ENCODE data around the gene TBX6.

DNA sequence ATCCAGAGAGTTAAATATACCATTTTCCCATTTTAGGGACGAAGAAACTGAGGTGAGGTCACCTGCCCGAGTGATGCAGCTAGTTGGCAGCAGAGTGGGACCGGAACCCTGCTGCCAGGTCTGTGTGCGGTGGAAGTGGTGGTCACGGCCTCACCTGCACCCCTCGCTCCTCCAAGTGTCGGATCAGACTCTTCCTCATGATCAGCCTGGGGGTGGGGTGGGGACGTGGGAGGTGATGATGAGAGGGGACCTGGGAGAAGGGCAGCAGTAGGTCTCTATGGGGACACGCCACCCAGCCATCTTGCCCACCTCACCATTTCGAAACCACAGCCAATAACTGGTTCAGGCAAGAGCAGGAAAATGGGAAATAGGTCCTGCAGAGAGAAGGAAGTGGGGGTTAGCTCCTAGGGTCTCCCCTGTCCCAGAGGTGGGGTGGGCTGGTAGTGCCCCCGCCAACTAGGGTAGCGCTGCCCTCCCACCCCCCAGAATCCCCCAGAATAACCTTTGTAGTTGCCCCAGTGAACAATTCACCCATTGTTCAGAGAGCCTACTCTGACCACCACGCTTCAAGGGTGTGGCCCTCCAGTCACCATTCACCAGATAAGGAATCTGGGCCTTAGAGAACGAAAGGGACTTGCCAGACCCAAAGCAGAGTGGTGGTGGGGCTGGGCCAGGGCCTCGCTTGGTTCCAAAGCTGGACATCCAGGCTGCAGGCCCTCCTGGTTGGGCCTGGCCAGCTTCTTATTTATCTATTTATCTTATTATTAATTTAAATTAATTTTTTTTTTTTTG is 16.5 kb upstream of the TBX6 start:
- TF ChIP-seq BRCA1 (IDR thresholded peaks at IDR 0.05; ENCODE audit: low read depth, low read length) = no peak
- TF ChIP-seq CTCF (IDR thresholded peaks at IDR 0.05 in 2 of 3, conservative IDR thresholded peaks at IDR 0.05 in 1 of 3; ENCODE audit: control insufficient read depth in 2 of 3, extremely low read depth in 1 of 3, insufficient read depth in 1 of 3, low read depth in 3 of 3, low read length in 3 of 3) = no peak
- TF ChIP-seq SUZ12 (IDR thresholded peaks at IDR 0.05; ENCODE audit: unreplicated experiment) = no peak
- no peak for TF ChIP-seq MXI1 (IDR thresholded peaks at IDR 0.05; ENCODE audit: low read depth, low read length)
- no peak for TF ChIP-seq USF2 (IDR thresholded peaks at IDR 0.05; ENCODE audit: borderline replicate concordance, low read depth, low read length)
- no peak for TF ChIP-seq EZH2 (IDR thresholded peaks at IDR 0.05; ENCODE audit: borderline replicate concordance, control insufficient read depth, low read depth, low read length)
- TF ChIP-seq TAF1 (IDR thresholded peaks at IDR 0.05; ENCODE audit: borderline replicate concordance, low read depth, low read length) = no peak
- no peak for TF ChIP-seq CEBPB (IDR thresholded peaks at IDR 0.05; ENCODE audit: borderline replicate concordance in 1 of 2, low read depth in 2 of 2, low read length in 2 of 2)

All from GM12878 (cell line).